Measurements from ENCODE around the gene CHRND.

- no peak for TF ChIP-seq CTCF (conservative IDR thresholded peaks at IDR 0.05; ENCODE audit: low read length)
- TF ChIP-seq EZH2phosphoT487 (IDR thresholded peaks at IDR 0.05; ENCODE audit: borderline replicate concordance, low read depth, low read length): no peak
Measured at GRCh38 chr2:232569541-232569940, 43.6 kb downstream of the CHRND start.

Measured in OCI-LY7 (cell line).